ENCODE results near the gene LTBR.

The LTBR gene

DNA sequence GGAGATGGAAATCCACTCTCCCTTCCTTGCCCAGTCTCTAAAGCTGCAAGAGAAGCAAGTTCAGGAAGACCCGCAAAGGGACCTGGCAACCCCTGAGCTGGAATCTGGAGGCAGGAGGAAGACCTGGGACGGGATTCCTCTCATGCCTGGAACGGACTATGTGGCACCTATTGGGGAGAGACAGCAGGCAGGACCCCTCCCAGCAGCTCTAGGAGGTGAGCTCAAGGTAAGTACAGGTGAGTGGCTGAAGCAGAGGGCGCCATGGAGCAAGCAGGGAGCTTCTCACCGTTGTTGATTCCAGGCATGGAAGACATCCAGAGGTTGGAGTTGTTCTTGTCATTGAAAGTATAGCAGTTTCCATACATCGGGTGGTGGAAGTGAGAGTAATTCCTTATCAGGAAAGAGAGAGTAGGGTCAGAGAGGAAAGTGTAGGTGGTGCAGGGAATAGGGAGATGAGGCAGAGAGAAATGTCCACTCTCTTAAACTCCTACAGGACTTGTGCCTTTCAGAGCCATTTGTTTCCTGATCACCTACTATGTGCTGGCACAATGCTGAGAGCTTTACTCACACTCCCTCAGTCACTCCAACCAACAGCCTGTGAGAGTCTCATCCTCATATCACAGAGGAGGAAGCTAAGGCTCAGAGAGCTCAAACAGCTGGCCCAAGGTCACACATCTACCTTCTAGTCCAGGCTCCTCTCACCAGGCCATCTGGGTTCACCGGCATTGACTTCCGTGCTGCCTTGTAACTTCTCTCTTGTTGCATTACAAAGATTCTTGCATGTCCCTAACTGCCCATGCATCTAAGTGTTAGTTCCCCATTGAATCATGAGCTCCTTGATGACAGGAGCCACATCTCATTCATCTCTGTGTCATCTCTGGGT, 28.2 kb upstream of the LTBR start:
- TF ChIP-seq, protein P1, sequence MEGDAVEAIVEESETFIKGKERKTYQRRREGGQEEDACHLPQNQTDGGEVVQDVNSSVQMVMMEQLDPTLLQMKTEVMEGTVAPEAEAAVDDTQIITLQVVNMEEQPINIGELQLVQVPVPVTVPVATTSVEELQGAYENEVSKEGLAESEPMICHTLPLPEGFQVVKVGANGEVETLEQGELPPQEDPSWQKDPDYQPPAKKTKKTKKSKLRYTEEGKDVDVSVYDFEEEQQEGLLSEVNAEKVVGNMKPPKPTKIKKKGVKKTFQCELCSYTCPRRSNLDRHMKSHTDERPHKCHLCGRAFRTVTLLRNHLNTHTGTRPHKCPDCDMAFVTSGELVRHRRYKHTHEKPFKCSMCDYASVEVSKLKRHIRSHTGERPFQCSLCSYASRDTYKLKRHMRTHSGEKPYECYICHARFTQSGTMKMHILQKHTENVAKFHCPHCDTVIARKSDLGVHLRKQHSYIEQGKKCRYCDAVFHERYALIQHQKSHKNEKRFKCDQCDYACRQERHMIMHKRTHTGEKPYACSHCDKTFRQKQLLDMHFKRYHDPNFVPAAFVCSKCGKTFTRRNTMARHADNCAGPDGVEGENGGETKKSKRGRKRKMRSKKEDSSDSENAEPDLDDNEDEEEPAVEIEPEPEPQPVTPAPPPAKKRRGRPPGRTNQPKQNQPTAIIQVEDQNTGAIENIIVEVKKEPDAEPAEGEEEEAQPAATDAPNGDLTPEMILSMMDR (IDR thresholded peaks at IDR 0.05; ENCODE audit: low read depth, low read length), result no peak
- DNase-seq (ENCODE audit: low read depth, low spot score), result no peak
- in situ Hi-C loops (cut with HindIII; ENCODE audit: low sequenced_read_pairs), result no loop called here
- no peak overlapping the region for H3K4me3 ChIP-seq (ENCODE audit: low read depth, low read length)

DNA sequence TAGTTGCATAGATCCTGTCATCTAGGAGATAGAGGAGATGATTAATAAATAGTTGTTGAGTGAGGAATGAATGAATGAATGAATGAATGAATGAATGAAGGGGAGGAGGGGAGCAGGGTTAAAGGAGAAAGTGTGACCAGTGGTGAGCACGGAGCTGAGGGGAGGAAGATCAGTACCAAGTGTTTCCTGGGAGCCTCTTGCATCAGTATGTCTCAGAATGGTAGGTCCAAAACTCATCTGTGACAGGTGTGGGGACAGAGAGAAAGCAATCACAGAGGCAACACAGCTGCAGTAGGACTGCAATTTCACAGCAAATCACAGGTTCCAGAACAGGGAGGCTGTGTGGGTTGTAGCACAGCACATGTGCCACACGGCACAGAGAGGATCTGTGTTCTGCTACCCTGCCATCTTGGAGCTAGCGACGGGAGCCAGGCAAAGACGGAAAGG, 27.6 kb upstream of the LTBR start:
- in situ Hi-C loops (cut with HindIII; ENCODE audit: low sequenced_read_pairs), result no loop called here
- TF ChIP-seq, protein P1 (IDR thresholded peaks at IDR 0.05; ENCODE audit: low read depth, low read length), result no peak
- DNase-seq (ENCODE audit: low read depth, low spot score), result no peak
- no peak overlapping the region for H3K4me3 ChIP-seq (ENCODE audit: low read depth, low read length)

DNA sequence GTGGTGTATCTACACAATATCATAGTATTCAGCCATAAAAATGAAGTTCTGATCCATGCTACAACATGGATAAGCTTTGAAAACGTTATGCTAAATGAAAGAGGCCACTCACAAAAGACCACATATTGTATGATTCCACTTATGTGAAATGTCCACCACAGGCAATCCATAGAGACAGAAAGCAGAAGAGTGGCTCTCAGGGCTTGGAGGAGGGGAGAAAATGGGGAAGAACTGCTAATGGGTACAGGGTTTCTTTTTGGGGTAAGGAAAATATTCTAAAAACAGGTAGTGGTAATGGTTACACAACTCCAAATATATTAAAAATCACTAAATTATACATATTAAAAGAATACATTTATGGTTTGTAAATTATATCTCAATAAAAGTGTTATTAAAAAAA, 25.1 kb upstream of the LTBR start:
- H3K4me3 ChIP-seq (ENCODE audit: low read depth, low read length), result no peak overlapping the region
- TF ChIP-seq, protein P1 (IDR thresholded peaks at IDR 0.05; ENCODE audit: low read depth, low read length), result no peak
- no peak for DNase-seq (ENCODE audit: low read depth, low spot score)
- in situ Hi-C loops (cut with HindIII; ENCODE audit: low sequenced_read_pairs), result no loop called here

DNA sequence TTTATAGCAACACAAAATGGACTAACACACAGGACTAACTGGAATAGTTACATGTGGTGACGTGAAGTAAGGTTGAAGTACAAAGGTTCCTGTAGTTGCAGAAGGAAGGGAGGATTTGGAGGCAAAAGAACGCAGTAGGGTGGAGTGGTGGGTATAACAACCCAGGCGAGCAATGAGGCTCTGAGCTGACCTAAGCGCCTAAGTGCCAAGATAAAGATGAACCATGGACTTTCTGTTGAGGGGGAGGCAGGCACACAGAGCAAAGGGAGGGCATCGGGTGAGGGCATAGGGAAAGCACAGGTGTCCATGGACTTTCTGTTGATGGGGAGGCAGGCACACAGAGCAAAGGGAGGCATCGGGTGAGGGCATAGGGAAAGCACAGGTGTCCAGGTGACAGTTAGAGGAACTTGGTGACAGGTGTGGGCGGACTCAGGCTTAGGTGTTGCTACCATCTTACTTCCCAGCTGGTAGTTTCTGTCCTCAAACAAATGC, 23.8 kb upstream of the LTBR start:
- TF ChIP-seq, protein P1 (IDR thresholded peaks at IDR 0.05; ENCODE audit: low read depth, low read length), result no peak
- DNase-seq (ENCODE audit: low read depth, low spot score), result no peak
- H3K4me3 ChIP-seq (ENCODE audit: low read depth, low read length), result no peak overlapping the region
- in situ Hi-C loops (cut with HindIII; ENCODE audit: low sequenced_read_pairs), result no loop called here

DNA sequence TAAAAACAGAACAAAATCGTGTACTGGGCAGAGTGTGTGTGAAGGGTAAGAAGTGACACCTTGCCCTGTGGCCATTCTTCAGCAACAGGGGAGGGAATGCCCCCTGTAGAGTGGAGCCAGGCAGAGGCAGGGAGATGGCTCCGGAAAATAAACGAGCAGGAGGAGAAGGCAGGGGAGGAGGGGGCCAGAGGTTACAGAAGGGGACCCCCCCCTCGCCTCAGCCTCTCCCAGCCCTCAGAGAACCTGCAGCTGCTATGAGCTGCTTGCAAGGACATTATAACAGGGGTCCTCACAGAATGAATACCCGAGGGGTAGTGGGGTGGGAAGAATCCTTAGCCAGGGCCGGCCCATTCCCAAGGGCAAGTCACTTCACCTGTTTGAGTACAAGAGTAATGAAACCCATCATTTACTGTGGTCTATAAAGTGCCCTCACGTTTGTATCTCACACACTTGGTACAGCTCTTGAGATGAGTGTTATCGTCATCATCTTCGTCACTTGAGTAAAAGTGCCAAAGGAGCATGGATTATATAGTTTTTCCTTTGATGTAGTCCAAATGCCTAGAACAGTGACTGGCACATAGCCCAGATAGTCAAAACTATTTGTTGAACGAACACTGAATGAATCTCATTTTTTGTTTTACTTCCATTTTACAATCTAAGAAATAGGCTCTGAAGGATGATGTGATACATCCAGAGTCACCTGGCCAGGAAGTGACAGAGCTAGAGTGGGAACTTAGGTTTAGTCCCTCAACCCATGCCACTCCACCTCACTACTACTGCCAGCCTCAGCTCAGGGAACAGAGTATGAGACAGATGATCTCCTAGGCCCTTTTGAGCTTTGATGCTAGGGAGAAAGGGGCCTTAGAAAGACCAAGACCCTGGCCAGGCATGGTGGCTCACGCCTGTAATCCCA, 23.1 kb upstream of the LTBR start:
- DNase-seq (ENCODE audit: low read depth, low spot score), result no peak
- TF ChIP-seq, protein P1 (IDR thresholded peaks at IDR 0.05; ENCODE audit: low read depth, low read length), result no peak
- in situ Hi-C loops (cut with HindIII; ENCODE audit: low sequenced_read_pairs), result no loop called here
- H3K4me3 ChIP-seq (ENCODE audit: low read depth, low read length), result no peak overlapping the region

DNA sequence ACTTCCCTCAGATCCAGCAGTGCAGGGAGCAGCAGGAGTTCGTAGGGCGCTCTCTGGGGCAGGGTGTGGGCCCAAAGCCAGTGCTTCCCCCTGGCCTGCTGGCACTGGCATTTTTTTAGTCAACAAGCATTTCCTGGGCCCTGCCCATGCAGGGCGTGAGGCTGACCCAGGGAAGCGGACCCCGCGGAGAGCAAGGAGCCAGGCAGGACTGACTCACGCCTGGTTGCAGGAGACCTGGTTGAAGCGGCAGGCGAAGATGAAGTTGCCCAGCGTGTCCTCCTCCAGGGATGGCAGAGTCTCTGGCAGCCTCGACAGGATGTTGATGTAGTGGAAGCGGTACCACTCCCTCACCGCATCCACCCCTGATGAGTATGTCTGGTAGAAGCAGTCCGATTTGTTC, 22.1 kb upstream of the LTBR start:
- in situ Hi-C loops (cut with HindIII; ENCODE audit: low sequenced_read_pairs), result no loop called here
- DNase-seq (ENCODE audit: low read depth, low spot score), result peak; percentile 49
- no peak overlapping the region for H3K4me3 ChIP-seq (ENCODE audit: low read depth, low read length)
- TF ChIP-seq, protein P1 (IDR thresholded peaks at IDR 0.05; ENCODE audit: low read depth, low read length), result no peak
